Cortex of kidney (tissue), 1 donor: Measurements from ENCODE around the gene EML4.
"Not testable (repeated sequence)": the region's sequence is repeated elsewhere in the genome, so short reads cannot be mapped to it uniquely, and the experiment has no call there.

ENCODE experiments used
- DNase-seq: peaks from one replicate; lab custom pipeline; 2025; lab: John Stamatoyannopoulos, UW

Gene EML4

GRCh38 chr2:42169100-42169873 is at the start of gene EML4:
Gene EML4 (plus strand): TSS chr2:42169353. CDS start chr2:42169612, 259 bp downstream.
- no peak for DNase-seq

- DNase-seq, result no peak
Observed at GRCh38 chr2:42123426-42123825, 45.7 kb upstream of the EML4 start.

- no peak for DNase-seq
Observed at GRCh38 chr2:42124011-42124785, 45.0 kb upstream of the EML4 start.

- no peak for DNase-seq
Observed at GRCh38 chr2:42125841-42126594, 43.1 kb upstream of the EML4 start.

- not testable (repeated sequence) for DNase-seq
Observed at GRCh38 chr2:42126873-42127272, 42.3 kb upstream of the EML4 start.

- no peak for DNase-seq
Observed at GRCh38 chr2:42127425-42128424, 41.4 kb upstream of the EML4 start.

GRCh38 chr2:42128721-42129486 is 40.2 kb upstream of the EML4 start:
- no peak for DNase-seq

GRCh38 chr2:42129487-42129852 is 39.7 kb upstream of the EML4 start:
- no peak for DNase-seq

- no peak for DNase-seq
Observed at GRCh38 chr2:42129947-42130346, 39.2 kb upstream of the EML4 start.

GRCh38 chr2:42130858-42131257 is 38.3 kb upstream of the EML4 start:
- DNase-seq, result not testable (repeated sequence)

GRCh38 chr2:42132191-42132965 is 36.8 kb upstream of the EML4 start:
- DNase-seq, result no peak

- DNase-seq, result no peak
Observed at GRCh38 chr2:42132966-42133641, 36.0 kb upstream of the EML4 start.

GRCh38 chr2:42133771-42134195 is 35.4 kb upstream of the EML4 start:
- no peak for DNase-seq

GRCh38 chr2:42134401-42134932 is 34.7 kb upstream of the EML4 start:
- DNase-seq, result not testable (repeated sequence)

GRCh38 chr2:42135381-42136312 is 33.5 kb upstream of the EML4 start:
- no peak for DNase-seq

GRCh38 chr2:42136782-42137124 is 32.4 kb upstream of the EML4 start:
- no peak for DNase-seq

- DNase-seq, result no peak
Observed at GRCh38 chr2:42137125-42137841, 31.9 kb upstream of the EML4 start.
